Hematopoietic multipotent progenitor cell (in vitro differentiated cells): ENCODE measurements around the gene SARS2. TPM values are rescaled to one million over a fixed set of nuclear protein-coding genes. Genes with fewer than 3 reads are reported as not detected.

Source experiments
- DNase-seq, 3 donors: peaks; one replicate each; pipeline ENCODE4 v3.0.0-alpha.2; 2011 to 2015; ENCODE audit warnings: low read depth in 2 of 3, low spot score in 2 of 3
- total RNA-seq: library from RNA; depleted of rRNA; stranded (reverse); fragments of >200 nt; gene quantifications from one replicate; pipeline ENCODE4 v1.2.3, GENCODE V29; 2012

Gene SARS2
- total RNA-seq, 1 donor = 37.2 TPM

- DNase-seq = peak in 2 of 3 donors; percentile 50 to 61
Measured at GRCh38 chr19:38869160-38869835, 61.3 kb downstream of the SARS2 start.

- no peak for DNase-seq
Measured at GRCh38 chr19:38868551-38868950, 62.0 kb downstream of the SARS2 start.

GRCh38 chr19:38867171-38867780 lies 63.3 kb downstream of the SARS2 start:
- no peak for DNase-seq

Other genes with a start within 250 kb of the SARS2 start
- 4.8 TPM for gene CAPN12, start 186.3 kb downstream of the SARS2 start, total RNA-seq
- not detected for gene LGALS7, start 157.2 kb downstream of the SARS2 start, total RNA-seq
- not detected for gene LGALS7B, start 141.6 kb downstream of the SARS2 start, total RNA-seq
- 0.54 TPM for gene LGALS4, start 117.8 kb downstream of the SARS2 start, total RNA-seq
- gene ECH1, start 99.0 kb downstream of the SARS2 start, total RNA-seq = 76.7 TPM
- gene HNRNPL, start 80.8 kb downstream of the SARS2 start, total RNA-seq = 310 TPM
- 16.2 TPM for gene RINL, start 52.5 kb downstream of the SARS2 start, total RNA-seq
- gene SIRT2, start 31.1 kb downstream of the SARS2 start, total RNA-seq = 59.0 TPM
- gene NFKBIB, start 30.8 kb downstream of the SARS2 start, total RNA-seq = 22.9 TPM
- under 0.01 TPM for gene CCER2, start 18.6 kb downstream of the SARS2 start, total RNA-seq
- gene MRPS12, start 181 bp upstream of the SARS2 start, total RNA-seq = 43.9 TPM
- 0.27 TPM for gene FBXO17, start 45.0 kb upstream of the SARS2 start, total RNA-seq
- 0.27 TPM for gene FBXO27, start 101.8 kb upstream of the SARS2 start, total RNA-seq
- gene ACP7, start 153.6 kb upstream of the SARS2 start, total RNA-seq = not detected
- 7.0 TPM for gene PAK4, start 195.0 kb upstream of the SARS2 start, total RNA-seq